ENCODE results near the gene CHST15. TPM values are rescaled to one million over a fixed set of nuclear protein-coding genes. Genes with fewer than 3 reads are reported as not detected.

CHST15 gene
- total RNA-seq, 1 experiment from 2014 or later: not detected

DNA sequence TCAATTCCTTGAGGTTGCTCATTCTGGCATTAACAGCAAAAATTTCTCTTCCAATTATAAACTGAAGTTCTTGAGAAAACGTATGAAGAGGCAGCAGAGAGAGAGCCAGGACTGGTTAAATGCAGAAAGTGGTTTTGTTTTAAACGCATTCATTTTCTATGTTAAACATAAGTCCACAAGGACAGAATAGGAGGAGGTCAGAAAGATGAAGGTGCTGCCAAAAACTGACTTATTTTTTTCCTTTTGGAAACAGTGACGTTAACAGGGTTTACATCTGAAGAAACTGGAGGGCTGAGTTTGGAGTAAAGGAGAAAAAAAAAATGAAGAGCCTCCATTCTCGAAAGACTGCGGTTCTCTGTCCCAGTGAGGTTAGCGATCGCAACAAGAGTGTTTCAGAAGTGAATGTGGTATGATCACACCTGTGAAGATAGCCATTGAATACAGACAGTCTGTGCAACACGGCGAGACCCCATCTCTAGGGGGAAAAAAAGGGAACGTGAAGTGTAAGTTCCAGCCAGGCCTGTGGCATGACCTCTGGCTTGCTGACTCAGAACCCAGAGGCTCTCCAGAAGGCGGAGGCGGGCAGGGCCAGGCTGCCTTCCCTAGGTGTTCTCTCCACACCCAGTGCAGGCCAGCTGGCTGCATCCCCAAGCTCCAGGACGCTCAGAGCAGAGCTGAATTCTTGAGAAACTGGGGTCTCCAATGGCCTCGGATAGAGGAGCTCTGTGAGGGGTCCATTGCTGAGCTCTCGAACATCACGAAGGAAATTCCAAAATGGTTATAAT, 84.0 kb downstream of the CHST15 start:
- in situ Hi-C loops (cut with HindIII; ENCODE audit: low sequenced_read_pairs): no loop called here
- no peak for DNase-seq (ENCODE audit: low spot score)

DNA sequence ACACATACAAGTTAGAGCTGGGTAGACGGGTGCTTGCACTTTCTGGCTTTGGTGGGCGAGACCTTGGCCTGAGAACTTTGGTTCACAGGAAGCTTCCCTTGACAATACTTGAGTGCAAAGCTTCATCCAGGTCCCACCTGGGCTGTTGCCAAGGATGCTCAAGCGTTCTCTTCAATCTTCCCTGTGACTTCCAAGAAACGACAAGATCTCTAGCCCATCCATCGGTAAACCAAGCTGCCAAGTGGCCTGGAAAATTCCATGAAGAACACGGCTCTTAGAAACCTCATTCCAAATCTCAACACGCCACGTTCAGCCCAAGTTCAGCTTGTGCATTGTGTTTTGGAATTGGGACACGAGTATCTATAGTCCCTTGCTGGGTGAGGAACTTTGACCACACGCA, 84.7 kb downstream of the CHST15 start:
- in situ Hi-C loops (cut with HindIII; ENCODE audit: low sequenced_read_pairs): no loop called here

DNA sequence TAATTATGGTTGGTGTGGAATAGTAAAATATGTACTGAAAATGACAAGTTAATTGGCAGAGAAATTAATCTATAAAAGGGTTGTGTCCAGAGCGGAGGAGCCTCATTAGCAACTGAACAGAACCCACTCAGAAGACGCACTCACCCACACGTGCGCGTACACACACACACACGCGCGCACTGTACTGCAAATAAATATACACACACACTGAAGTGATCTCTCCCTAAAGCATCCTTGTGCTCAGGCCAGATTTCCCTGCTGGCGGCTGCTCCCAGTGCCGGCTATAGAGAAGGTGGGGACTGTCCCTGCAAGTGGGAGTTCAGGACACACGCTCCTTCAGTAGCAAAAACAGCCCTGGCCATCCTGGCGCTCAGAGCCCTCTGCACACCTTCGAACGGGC, 85.2 kb downstream of the CHST15 start:
- in situ Hi-C loops (cut with HindIII; ENCODE audit: low sequenced_read_pairs): no loop called here
- DNase-seq (ENCODE audit: low spot score): no peak

More for the DNA sequence above, 84.7 kb downstream of the CHST15 start:
- DNase-seq (ENCODE audit: low spot score): no peak

DNA sequence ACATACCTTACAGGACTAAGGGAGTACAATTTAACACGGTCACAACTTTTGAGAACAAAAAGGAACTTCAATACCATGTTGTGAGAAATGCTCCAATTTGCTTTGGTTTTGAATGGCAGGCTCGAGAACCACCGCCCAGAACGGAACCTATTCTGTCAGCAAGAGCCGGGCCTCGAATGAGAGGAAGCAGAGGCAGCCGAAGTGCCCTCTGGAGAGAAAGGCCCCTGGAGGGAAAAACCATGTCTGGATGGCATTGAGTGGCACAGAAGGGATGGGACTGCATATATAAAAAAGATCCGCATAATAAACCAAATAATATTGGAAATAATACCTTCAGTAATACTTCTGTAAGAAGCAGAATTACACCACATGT, 85.6 kb downstream of the CHST15 start:
- in situ Hi-C loops (cut with HindIII; ENCODE audit: low sequenced_read_pairs): no loop called here

DNA sequence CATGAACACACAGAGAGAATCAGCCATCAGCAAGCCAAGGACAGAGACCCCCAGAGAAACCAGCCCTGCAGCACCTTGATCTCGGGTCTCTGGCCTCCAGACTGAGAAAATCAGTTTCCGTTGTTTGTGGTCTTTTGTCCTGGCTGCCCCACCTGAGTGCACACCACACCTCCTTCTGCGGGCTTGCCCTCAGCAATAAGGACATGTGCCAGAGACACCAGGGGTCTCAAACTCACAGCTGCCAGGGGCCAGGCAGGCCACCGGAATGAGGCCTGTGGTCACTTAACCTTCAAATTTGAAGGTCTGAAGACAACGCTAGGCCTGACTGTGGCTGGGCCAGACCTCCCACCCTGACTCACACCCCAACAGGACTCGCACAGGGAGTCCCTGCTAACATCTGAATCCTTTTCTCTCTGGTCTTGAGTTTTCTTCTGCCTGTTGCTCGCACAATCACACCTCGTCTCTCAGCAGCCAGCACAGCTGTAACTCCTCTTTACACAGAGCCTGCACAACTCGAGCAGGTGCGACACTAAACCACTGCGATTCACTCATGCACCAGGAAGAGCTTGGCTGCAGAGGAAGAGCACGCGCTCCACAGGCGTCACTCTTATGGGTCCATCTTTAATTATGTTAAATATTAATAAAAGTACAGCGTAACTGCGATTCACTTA, 86.2 kb downstream of the CHST15 start:
- in situ Hi-C loops (cut with HindIII; ENCODE audit: low sequenced_read_pairs): no loop called here

More for the DNA sequence above, 85.6 kb downstream of the CHST15 start:
- DNase-seq (ENCODE audit: low spot score): no peak

DNA sequence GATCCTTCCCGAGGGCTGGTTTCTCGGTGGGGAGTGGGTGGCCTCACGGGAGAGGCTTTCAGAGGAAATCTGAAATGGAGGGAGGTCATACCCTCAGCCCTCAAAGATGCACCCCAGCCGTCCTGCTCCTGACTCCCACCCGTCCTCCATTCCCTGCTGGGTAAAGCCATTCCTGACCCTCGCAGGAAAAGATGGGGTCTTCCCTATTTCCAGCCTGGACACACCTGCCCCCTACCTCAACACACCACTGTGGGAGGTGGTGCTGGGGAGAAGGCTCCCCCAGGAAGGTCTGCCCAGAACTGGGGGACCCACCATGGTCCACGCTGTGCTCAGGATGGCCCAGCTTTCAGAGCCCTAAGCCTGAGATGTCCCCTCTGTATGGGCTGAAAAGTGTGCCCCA, 86.9 kb downstream of the CHST15 start:
- no peak for DNase-seq (ENCODE audit: low spot score)
- in situ Hi-C loops (cut with HindIII; ENCODE audit: low sequenced_read_pairs): no loop called here

More for the DNA sequence above, 86.2 kb downstream of the CHST15 start:
- DNase-seq (ENCODE audit: low spot score): no peak

DNA sequence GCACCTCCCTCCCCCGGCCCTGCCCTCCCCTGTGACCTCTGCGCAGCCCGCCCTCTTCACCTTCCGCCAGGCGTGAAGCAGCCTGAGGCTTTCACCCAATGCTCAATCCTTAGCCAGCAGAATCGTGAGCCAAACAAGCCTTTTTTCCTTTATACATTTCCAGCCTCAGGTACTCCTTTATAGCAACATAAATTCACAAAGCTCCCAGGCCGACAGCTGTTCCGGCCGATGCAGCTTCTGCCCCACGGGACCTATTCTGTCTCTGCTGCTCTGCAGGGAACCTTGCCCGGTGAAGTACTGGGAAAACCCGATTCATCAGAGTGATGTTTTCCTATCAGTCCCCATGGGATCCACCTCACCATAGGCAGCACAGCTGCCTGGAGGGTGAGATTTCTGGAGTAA, 87.4 kb downstream of the CHST15 start:
- in situ Hi-C loops (cut with HindIII; ENCODE audit: low sequenced_read_pairs): no loop called here
- no peak for DNase-seq (ENCODE audit: low spot score)

DNA sequence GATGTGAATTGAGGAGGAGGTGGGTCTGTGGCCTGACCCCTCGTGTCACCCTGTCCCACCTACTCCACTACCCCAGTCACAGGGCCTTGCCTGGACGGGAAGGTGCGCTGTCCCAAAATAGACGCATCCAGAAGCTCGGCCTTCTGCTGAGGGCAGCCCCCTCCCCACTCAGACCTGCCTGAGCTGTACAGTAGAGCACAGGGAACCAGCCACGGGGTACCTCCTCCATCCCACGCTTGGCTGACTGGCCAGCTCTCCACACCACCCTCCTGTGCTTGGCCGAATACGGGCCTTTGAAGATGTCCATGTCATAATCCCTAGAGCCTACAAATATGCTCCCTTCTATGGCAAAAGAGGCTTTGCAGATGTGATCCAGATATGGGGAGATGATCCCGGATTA, 88.3 kb downstream of the CHST15 start:
- in situ Hi-C loops (cut with HindIII; ENCODE audit: low sequenced_read_pairs): no loop called here
- DNase-seq (ENCODE audit: low spot score): no peak

DNA sequence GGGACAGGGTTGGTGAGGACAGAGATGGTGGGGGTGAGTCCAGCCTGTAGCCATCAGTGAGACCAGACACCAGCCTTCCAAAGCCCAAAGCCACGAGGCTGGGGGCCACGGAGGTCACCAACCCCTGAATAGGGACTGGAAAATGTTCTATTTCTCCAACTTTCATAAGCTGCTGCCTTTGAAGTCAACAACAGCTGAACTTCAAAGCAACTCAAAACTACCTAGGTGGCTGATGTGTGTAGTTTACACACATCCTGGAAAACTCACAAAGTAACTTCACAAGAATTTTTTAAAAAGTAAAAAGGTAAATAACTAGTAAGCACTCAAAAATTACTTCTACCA, 88.8 kb downstream of the CHST15 start:
- in situ Hi-C loops (cut with HindIII; ENCODE audit: low sequenced_read_pairs): no loop called here
- no peak for DNase-seq (ENCODE audit: low spot score)

DNA sequence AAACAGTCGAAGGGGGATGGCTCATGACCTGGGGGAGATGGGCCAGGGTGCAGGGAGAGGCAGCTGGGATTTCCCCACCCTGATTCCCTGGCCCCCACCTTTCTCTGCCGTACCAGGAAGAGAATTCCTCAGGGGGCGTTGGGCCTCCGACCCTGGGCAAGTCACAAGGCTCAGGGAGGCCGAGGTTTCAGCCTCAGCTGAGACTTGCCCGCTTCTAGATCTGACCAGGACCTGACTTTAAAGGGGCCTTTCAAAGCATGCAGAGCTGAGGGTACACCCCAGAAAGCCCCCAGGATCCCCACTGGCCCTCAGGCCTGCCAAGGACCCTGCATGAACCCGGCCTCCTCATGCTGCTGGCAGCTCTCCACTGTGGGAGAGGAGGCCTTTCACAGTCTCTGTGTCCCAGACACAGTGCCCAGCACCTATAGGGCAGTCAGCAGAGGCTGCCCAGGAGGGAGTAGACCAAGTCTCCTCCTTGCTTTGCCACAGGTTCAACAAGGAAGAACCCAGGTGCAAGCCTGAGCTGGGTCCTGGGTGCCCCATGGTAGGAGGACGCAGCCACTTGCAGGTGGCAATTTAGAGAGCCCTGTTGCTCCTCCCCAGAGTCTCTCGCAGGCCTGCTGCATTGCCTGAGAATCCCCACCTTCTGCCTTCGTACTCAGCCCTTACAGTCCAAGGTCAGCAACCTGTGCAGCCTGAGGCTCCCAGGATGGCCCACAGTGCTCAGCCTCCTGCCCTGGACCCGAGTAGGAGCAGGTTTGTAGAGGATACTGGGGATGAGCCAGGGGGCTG, 89.3 kb downstream of the CHST15 start:
- in situ Hi-C loops (cut with HindIII; ENCODE audit: low sequenced_read_pairs): no loop called here
- DNase-seq (ENCODE audit: low spot score): no peak

DNA sequence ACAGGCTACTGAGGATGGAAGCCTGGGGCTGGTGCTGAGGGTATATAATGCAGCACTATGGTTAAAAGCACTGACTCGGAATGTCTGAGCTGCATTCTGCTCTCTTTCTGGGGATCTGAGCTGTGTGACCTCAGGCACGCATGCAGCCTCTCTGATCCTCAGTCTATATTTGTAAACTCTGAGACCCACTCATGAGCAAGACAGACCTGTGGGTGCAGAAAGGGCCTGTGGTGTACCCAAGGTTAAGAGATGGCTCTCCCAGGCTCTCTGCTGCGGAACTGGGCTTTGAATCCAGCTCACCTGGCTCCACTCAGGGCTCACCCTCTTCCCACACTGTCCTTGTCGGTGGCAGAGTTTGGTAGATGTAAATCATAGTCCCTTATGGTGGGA, 89.9 kb downstream of the CHST15 start:
- DNase-seq (ENCODE audit: low spot score): no peak
- in situ Hi-C loops (cut with HindIII; ENCODE audit: low sequenced_read_pairs): no loop called here

DNA sequence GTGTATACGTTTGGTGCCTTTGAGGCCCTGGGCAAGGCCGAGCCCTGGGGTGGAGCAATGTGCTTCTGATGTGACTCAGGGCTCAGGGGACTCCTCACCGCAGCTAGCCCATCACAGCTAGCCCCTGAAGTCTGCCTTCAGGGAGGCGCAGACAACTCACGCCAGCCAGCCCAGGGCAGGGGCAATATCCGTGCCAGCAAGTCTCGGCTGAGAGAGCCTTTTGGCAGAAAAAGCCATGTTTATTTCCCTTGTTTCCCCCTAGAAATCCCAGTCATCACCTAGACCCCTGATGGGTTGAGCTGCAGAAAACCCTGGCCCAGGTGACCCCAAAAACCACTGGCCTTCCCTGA, 90.4 kb downstream of the CHST15 start:
- in situ Hi-C loops (cut with HindIII; ENCODE audit: low sequenced_read_pairs): no loop called here
- no peak for DNase-seq (ENCODE audit: low spot score)

DNA sequence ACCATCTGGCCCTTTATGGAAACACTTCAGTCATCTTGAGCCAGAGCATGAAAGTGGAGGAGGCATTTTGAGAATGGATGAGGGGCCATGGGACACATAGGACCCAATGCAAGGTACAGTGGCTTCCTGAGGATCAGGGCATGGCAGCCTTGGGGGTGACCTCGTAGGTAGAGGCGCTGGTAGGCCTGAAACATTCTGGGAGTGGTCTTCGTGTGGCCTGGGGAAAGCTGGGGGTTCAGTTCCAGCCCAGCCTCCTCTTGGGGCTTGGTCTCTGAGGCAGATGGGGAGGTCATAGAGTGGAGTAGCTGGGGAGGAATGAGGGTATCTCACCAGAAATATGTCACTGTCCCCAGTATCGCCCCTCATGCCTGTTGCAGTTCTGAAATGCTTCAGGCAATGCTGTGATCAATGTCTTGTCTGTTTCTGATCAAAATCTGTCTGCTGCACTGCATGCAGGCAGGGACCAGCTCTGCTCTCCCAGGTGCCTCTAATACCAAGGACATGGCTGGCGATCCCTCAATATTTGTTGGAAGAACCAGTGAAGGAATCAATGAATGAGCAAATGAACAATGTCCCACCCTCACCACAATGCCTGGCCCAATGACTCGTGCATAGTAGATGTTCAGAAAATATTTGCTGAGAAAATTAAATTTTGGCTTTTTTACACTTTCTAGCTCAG, 90.9 kb downstream of the CHST15 start:
- in situ Hi-C loops (cut with HindIII; ENCODE audit: low sequenced_read_pairs): no loop called here
- no peak for DNase-seq (ENCODE audit: low spot score)

DNA sequence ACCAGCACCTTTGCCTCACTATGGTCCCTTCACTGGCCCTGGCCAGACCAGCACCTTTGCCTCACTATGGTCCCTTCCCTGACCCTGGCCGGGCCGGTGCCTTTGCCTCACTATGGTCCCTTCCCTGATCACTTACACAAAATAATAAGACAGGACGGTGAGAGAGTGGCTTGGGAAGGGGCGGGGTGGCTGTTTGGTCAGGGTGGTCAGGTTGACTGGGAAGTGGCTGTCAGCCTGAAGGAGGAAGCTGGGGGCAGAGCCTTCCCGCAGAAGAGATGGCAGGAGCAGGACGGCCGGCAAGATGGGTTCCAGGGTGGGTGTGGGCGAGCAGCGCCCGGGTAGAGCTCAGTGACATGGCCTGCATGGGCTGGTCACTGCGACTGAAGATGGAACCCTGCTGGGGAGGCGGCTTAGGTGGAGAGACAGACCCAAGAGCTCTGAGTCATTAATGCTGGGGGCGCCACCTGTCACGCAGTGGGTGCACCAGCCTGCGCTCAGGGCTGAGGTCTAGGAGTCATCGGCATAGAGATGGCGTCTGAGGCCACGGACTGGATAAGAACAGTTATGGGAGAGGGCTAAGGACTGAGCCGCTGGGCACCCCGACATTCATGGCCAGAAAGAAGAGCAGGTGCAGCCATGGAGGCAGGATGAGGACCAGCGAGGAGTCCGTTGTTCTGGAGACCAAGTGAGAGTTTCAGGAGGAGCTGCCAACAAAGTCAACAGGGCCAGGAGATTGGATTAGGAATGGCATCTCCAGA, 91.8 kb downstream of the CHST15 start:
- in situ Hi-C loops (cut with HindIII; ENCODE audit: low sequenced_read_pairs): no loop called here
- DNase-seq (ENCODE audit: low spot score): no peak

DNA sequence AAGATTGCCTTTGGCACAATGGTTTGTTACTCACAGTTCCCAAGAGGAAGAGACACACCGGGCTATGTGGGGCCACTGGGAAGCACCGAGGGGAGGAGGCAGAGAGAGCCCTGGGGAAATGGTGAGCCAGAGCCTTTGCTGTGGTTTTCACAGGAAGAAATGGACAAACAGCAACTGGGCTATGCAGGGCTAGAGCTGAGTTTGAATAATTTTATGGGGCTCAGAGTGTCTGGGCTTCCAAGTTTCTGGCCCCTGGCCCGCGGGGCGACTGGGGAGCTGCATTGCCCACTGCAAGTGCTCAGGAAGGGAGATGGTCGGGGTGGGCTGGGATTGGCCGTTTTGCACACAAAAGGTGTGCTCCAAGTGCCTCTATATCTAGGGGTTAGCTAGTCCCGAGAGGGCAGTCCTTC, 92.6 kb downstream of the CHST15 start:
- in situ Hi-C loops (cut with HindIII; ENCODE audit: low sequenced_read_pairs): no loop called here
- no peak for DNase-seq (ENCODE audit: low spot score)

DNA sequence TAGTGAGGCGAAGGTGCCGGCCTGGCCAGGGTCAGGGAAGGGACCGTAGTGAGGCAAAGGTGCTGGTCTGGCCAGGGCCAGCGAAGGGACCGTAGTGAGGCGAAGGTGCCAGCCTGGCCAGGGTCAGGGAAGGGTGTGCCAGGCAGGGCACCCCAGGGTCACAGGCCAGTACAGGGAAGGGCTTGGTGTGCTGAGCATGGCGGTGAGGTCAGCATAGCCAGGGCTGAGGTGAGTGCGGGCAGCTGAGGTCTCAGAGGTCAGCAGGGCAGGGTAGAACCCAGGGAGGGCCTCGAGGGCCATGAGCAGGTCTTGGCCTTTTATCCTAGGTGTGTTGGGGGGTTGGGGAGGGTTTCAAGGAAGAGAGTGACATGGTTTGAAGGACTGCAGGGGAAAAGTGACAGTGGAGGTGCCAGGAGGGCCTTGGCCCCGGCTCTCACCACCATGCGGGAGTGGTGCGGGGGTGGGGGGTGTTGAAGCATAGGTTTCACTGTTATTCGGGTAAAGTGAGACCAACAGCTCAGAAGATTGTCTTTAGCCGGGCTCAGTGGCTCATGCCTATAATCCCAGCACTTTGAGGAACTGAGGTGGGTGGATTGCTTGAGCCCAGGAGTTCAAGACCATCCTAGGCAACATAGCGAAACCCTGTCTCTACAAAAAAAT, 93.3 kb downstream of the CHST15 start:
- in situ Hi-C loops (cut with HindIII; ENCODE audit: low sequenced_read_pairs): no loop called here

DNA sequence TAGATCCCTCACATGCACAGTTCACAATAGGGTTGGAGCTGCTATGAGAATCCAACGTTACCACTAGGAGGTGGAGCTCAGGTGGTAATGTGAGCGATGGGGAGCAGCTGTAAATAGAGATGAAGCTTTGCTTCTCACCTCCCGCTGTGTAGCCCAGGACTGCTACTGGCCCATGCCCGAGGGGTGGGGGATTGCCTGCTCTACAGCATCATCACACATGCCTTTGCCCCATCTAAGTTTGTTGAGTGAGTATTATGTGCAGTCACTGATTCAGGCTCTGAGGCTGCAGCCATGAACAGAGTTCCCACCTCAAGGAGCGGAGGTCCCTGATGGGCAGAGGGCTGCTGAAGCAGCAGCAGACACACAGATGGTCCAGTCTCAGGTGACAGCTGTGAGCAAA, 94.1 kb downstream of the CHST15 start:
- no peak for DNase-seq (ENCODE audit: low spot score)
- in situ Hi-C loops (cut with HindIII; ENCODE audit: low sequenced_read_pairs): no loop called here

More for the DNA sequence above, 93.3 kb downstream of the CHST15 start:
- no peak for DNase-seq (ENCODE audit: low spot score)

DNA sequence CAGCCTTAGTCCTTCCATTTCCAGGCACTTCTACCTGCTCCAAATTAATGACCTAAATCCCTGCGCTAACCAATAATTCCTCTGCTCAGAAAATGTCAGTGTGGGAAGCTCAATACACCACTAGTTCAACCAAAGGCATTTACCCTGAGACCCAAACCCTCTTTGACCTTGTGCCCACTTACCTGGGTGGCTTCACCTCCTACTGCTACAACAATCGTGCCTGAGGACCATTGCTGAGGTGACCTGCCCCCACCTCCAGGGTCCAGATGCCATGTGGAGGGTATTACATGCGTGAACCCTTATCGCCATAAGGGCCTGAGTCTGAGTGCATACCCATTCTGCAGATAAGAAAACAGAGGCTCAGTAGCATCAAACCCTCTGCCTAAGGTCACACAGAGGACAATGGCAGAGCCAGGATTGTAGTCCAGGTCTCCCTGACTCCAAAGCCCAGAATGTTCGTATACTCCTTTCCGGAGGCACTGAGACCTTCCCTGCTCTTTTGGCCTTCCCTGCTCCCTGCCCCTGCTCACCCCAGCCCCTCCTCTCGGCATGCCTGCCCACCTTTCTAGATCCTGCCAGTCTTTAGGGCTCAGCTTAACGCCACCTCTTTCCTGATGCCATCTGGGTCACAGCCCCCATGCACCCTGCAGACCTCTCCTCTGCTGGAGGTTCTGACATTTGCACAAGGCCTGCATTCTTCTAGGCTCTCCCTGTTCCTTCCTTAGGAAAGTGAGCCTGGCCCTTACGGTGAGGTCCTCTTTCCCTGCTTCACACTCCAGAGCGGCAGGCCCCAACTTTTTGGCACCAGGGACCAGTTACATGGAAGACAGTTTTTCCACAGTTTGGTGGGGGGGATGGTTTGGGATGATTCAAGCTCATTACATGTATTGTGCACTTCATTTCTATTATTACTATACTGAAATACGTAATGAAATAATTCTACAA, 94.9 kb downstream of the CHST15 start:
- no peak for DNase-seq (ENCODE audit: low spot score)
- in situ Hi-C loops (cut with HindIII; ENCODE audit: low sequenced_read_pairs): no loop called here
